ENCODE data around the gene EFNA3. TPM values are rescaled to one million over a fixed set of nuclear protein-coding genes. Genes with fewer than 3 reads are reported as not detected.

The EFNA3 gene
- total RNA-seq, 1 experiment from 2014 or later = 2.3 TPM

- POLR2A ChIA-PET = interaction anchor here (0.6 kb wide), 1 partner anchor 11 kb away, joined by 3 read pairs; no protein-coding TSS in a partner anchor
- Histone ChIP-seq H3K36me3 (ENCODE audit: control insufficient read depth, insufficient read depth, low read length) (peaks cover 3% of the 10 kb centered on the region; the same call in 1 of the 2 replicates), H3K27me3 (ENCODE audit: control insufficient read depth, insufficient read depth, low read length) (no peaks in the 10 kb centered on the region), H3K9me3 (ENCODE audit: control insufficient read depth, insufficient read depth, low read depth, low read length) (no peaks in the 10 kb centered on the region), H3K4me1 (ENCODE audit: control insufficient read depth, insufficient read depth, low read length) (peaks cover 37% of the 10 kb centered on the region), H3K4me3 (ENCODE audit: low read depth in 2 of 2, low read length in 2 of 2) (no peak overlapping the region), H3K27ac (ENCODE audit: low read length) (no peak overlapping the region; the same call in 1 of the 2 replicates)
- BruUV-seq (replicated peaks) = no TSS peak
- intact Hi-C loops (cut with micrococcal nuclease; ENCODE audit: unreplicated experiment) = no loop called here
- TF ChIP-seq TCF7L2 (IDR thresholded peaks at IDR 0.05; ENCODE audit: low read depth, low read length) (no peak), POLR2AphosphoS5 (IDR thresholded peaks at IDR 0.05; ENCODE audit: low read depth, low read length) (no peak), CTCF (IDR thresholded peaks at IDR 0.05) (no peak), REST (IDR thresholded peaks at IDR 0.05; ENCODE audit: insufficient read depth in 1 of 2, low read depth in 2 of 2, low read length in 1 of 2) (no peak), SIN3A (IDR thresholded peaks at IDR 0.05; ENCODE audit: borderline replicate concordance, insufficient read depth, low read depth, low read length) (no peak)
- no peak for DNase-seq (ENCODE audit: low read depth, low spot score)
- in situ Hi-C loops (cut with HindIII; ENCODE audit: low pct_unique_long_range_greater_than_20kb, low sequenced_read_pairs) = no loop called here
- no peak for ATAC-seq
- CTCF ChIA-PET = interaction anchor here (0.7 to 1.7 kb wide), 3 partner anchors 8 to 32 kb away, joined by 5 to 7 read pairs (median 5); no protein-coding TSS in a partner anchor
These were observed 45.2 kb downstream of the EFNA3 start for GRCh38 chr1:155123801-155124200.

- Histone ChIP-seq H3K27ac (ENCODE audit: low read length) (peak overlapping the region; percentile 65), H3K4me1 (ENCODE audit: control insufficient read depth, insufficient read depth, low read length) (peaks cover 47% of the 10 kb centered on the region), H3K4me3 (ENCODE audit: low read depth in 2 of 2, low read length in 2 of 2) (peak overlapping the region in 1 of 2 experiments; percentile 18; a peak in 1 of 4 replicates), H3K9me3 (ENCODE audit: control insufficient read depth, insufficient read depth, low read depth, low read length) (no peaks in the 10 kb centered on the region), H3K36me3 (ENCODE audit: control insufficient read depth, insufficient read depth, low read length) (peaks cover 3% of the 10 kb centered on the region; the same call in 1 of the 2 replicates), H3K27me3 (ENCODE audit: control insufficient read depth, insufficient read depth, low read length) (no peaks in the 10 kb centered on the region)
- in situ Hi-C loops (cut with HindIII; ENCODE audit: low pct_unique_long_range_greater_than_20kb, low sequenced_read_pairs) = no loop called here
- POLR2A ChIA-PET = interaction anchor here (0.6 kb wide), 1 partner anchor 10 kb away, joined by 3 read pairs; no protein-coding TSS in a partner anchor
- ATAC-seq = no peak
- DNase-seq (ENCODE audit: low read depth, low spot score) = no peak
- intact Hi-C loops (cut with micrococcal nuclease; ENCODE audit: unreplicated experiment) = loop anchor here (5.0 kb wide), 1 partner anchor 32 kb away; no protein-coding TSS in a partner anchor
- CTCF ChIA-PET = interaction anchor here (0.7 to 1.7 kb wide), 3 partner anchors 9 to 33 kb away, joined by 5 to 7 read pairs (median 5); no protein-coding TSS in a partner anchor
- no TSS peak for BruUV-seq (replicated peaks)
- no peak for TF ChIP-seq REST (IDR thresholded peaks at IDR 0.05; ENCODE audit: insufficient read depth in 1 of 2, low read depth in 2 of 2, low read length in 1 of 2)
- no peak for TF ChIP-seq SIN3A (IDR thresholded peaks at IDR 0.05; ENCODE audit: borderline replicate concordance, insufficient read depth, low read depth, low read length)
- TF ChIP-seq POLR2AphosphoS5 (IDR thresholded peaks at IDR 0.05; ENCODE audit: low read depth, low read length) = no peak
These were observed 46.1 kb downstream of the EFNA3 start for GRCh38 chr1:155124503-155125463.

Data from Panc1 (cell line).